Measurements from ENCODE around the gene SLC17A7.
"Not testable (repeated sequence)": the region's sequence is repeated elsewhere in the genome, so short reads cannot be mapped to it uniquely, and the experiment has no call there.

SLC17A7 gene

DNA sequence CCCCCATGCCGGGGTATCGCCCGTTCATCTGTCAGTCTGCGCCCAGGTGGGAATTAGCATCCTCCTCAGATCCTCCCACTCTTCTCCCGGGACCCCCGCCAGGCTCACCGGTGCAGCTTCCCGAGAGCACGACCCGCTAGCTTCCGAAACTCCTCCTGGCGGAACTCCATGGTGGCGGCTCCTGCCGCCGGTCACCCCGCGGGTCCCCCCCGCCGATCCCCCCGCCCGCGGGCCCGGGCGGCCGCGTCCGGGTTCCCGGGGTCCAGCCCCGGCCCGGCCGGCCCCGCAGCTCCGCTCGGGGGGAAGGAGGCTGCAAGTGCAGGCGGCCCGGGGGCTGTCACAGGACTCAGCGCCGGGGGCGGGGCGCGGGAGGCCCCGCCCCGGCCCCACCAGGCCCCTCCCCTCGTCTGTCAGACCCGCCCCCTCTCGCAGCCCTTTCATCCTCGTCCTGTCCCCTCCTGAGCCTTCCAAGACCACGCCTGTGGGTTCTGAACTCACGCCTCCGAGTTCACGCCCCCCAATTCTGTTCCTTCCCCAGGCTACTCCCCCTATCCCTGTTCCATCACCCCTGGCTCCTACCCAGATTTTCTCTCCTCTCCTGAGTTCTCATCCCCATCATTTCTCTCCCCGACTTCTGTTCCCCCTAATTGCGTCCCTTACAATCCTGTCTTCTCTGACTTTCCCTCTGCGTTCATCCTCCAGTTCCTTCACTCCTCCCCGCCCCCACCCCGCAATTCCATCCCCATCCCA, at the start of gene SLC17A7:
Gene SLC17A7, minus strand, starts transcription at position 318 of the 750 bp plus-strand sequence. Its CDS starts 148 bp downstream, at position 170.
- DNase-seq, result no peak

DNA sequence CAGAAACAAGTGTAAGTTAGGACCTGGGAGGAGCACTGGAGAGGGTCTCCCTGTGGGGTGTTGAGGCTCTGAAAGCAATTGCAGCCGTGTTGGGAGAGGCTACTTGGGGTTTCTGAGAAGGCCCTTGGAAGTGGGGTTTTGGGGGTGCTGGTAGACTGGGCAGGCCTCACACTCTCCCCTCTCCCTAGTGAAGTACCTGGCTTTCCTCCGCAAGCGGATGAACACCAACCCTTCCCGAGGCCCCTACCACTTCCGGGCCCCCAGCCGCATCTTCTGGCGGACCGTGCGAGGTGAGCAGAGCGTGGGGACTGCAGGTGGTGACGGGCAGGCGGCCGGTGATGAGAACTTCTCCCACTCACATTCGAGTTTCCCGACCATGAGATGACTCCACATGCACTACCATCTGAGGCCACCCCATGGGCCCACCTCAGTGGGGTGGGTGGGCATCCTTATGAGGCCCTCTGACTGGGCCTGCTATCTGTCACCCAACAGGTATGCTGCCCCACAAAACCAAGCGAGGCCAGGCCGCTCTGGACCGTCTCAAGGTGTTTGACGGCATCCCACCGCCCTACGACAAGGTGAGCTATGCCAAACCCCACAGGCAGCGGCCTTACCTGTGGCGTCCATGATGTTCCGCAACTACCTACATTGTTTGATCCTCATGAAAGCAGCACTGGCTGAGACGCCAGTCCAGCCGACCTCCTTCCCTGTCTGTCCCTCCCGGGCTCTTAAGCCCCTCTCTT, 49.1 kb upstream of the SLC17A7 start:
- no peak for DNase-seq

DNA sequence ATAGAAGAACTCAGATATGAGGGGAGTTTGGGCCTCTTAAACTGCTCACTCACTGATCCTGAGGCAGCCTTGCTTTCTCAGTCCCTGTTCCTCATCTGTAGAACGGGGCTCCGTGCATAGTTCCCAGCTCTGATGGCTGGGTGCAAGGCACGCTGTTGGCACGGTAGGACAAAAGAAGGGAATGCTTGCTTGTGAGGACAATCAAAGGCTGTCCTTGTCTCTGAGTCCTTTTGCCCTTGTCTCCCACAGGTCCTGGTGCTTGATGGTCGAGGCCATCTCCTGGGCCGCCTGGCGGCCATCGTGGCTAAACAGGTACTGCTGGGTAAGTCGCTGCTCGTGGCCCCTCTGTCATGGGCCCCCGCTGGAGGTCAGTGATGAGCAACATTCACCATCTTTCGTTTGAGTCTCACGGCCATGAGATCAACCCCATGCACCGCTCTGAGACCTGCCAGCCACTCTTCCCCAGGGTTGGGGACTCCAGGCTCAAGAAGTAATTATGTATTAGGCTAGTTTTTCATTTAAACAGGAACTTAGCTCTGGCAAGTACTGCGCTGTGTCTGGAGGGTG, 48.4 kb upstream of the SLC17A7 start:
- DNase-seq, result no peak

DNA sequence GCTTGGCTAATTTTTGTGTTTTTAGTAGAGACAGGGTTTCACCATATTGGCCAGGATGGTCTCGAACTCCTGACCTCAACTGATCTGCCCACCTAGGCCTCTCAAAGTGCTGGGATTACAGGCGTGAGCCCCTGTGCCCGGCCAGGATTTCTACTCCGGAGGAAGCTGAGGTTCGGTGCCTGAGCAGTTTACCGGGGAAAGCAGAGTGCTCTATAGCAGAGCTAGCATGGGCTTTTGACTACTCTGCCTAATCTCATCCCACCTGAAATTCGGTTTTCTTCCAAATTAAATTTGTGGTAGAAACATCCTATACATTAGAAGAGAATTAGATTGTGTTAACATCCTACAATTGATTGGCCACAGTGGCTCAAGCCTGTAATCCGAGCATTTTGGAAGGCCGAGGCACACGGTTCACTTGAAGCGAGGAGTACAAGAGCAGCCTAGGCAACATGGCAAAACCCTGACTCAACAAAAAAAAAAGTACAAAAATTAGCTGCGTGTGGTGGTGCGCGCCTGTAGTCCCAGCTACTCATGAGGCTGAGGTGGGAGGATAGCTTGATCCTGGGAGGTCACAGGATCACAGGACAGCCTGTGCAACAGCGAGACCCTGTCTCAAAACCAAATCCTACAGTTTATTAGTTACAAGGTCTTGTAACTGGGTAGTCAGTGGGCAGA, 47.7 kb upstream of the SLC17A7 start:
- no peak for DNase-seq

DNA sequence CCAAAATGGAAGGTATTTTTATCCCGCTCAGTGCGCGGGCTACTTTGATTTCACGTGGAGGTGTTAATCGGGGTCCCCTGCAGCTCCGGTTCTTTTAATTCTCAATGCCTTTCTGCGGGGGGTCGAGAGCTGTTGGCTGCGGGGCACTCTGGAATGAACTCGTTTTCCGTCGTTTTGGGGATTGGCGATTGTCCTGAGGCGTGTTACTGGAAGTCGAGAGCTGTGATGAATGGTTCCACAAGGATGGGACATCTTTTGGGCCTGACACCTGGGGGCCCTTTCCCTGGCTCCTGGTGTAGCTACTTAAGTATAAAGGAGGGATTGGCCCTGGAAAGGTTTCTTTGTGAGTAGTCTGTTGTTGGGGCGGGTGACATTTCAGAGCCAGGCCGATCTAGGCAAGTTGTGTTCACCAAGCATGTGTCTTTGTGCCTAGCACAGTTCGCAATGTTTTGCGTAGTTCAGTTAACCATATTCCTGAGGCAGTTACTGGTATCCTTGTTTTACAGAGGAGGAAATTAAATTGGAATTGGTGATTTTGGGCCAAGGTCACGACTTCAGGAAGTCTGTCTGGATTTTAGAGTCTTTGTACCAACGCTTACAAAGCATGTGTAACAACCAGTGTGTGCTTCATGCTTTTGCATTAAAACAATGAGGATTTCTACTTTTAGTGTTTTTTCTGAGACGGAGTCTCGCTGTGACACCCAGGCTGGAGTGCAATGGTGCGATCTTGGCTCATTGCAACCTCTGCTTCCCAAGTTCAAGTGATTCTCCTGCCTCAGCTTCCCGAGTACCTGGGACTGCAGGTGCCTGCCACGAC, 46.9 kb upstream of the SLC17A7 start:
- DNase-seq, result no peak

DNA sequence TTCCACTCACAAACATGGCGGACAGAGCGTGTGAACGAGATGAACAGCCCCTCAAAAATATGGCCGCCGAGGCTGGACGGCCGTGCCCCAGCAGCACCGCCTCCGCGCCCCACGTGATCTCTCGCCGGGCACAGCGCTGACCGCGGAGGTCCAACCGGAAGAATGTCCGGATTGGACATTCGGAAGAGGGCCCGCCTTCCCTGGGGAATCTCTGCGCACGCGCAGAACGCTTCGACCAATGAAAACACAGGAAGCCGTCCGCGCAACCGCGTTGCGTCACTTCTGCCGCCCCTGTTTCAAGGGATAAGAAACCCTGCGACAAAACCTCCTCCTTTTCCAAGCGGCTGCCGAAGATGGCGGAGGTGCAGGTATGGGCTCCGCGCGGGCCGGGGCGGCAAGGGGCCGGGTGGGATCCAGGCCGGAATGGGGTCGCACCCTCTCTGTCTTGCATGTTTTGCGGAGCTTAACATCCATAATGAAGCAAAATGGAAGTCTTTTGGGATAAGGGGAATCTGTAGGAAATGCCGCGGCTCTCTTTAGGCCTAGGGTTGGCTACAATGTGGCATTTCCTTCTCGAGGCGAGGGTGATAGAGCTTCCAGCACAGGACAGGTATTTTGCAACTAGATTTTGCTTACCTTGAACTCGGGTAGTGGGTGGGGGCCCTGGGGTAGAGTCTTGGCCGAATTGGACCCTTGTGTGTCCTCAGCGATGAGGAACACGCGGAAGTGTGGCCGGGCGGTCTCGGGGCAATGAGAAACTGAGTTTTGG, 46.1 kb upstream of the SLC17A7 start, which contains the start of gene RPL13A:
Gene RPL13A, plus strand, starts transcription at position 332 of the 769 bp plus-strand sequence. Its CDS starts 22 bp downstream, at position 354.
- DNase-seq, result peak; percentile 98 to 99

DNA sequence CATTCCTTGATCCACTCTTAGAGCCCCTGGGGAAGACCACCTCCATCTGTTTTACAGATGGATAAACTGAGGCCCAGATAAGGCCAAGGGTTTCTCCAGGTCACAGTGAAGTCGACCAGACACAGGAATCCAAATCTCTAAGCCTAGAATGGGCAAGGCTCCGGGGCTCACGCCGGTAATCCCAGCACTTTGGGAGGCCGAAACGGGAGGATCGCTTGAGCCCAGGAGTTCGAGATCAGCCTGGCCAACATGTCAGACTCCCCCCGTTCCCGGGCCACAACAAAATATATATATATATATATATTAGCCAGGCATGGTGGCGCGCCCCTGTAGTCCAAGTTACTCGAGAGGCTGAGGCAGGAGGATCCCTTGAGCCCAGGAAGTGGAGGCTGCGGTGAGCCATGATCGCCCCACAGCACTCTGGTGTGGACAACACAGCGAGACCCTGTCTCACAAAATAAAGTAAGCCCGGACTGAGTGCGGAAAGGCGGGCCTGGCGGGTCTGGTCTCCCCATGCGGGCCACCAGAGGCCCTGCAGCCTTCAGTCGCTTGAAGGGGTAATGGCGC, 45.5 kb upstream of the SLC17A7 start:
- DNase-seq, result no peak

DNA sequence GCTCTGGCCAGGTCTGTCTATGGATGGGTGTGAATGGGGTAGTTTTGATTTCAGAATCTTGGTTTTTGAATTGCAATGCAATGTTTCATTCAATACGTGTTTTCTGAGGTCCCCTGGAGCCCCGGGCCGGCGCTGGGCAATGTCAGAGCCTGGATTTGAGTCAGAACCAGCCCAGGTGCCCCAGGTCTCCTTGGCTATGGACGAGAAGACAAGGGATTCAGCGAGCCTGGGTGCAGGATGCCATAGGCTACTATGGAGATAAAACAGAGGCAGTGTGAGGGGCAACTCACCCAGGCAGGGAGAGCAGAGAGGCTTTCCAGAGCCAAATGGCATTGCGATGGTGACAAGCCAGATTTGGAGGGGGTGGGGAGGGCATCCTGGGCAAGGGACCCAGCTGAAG, 44.9 kb upstream of the SLC17A7 start:
- no peak for DNase-seq

DNA sequence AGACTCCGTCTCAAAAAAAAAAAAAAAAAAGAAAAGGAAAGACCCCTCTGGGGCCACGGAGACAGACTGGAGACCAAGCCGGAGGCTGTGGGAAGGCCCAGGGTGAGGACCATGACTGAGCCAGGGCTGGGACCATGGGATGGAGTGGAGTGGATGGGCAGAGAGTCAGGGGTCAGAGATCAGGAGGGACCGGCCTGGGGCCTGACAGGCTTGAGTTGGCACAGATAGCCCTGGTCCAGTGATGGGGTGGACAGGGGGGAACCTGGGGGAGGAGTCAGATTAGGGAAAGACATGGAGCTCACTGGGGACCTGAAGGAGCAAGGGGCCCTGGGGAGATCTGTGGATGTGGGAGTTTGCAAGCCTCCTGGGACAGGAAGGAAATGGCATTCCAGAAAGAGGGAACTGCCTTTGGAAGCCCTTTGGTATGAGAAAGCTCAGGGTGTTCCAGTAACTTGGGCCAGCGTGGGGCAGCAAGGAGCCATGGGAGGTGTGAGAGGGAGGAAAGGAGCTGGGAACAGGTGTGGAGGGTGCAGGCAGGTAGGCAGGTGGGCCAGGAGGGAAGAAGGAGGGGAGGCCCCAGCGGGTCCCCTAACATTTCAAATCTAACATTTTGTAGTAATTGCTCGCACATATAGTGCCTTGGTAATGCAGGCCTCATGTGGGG, 39.8 kb upstream of the SLC17A7 start:
- no peak for DNase-seq

DNA sequence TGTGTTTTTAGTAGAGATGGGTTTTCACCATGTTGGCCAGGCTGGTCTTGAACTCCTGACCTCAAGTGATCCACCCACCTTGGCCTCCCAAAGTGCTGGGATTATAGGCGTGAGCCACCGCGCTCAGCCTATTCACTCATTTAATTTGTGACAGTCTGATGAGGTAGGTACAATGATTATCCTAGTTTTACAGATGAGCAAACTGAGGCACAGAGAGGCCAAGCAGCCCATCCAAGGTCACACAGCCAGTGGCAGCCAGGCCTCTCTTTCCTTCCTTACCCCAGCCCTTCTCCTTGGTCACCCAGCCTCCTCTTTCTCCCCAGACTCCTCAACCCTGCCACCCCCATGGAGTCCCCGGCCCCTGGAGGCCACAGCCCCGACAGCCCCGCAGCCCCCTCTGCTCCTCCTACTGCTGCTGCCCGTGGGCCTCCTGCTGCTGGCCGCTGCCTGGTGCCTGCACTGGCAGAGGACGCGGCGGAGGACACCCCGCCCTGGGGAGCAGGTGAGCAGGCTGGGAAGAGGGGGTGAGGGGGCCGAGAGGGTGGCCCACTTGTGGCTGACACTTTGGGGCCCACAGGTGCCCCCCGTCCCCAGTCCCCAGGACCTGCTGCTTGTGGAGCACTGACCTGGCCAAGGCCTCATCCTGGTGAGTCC, 38.8 kb upstream of the SLC17A7 start:
- DNase-seq, result no peak

DNA sequence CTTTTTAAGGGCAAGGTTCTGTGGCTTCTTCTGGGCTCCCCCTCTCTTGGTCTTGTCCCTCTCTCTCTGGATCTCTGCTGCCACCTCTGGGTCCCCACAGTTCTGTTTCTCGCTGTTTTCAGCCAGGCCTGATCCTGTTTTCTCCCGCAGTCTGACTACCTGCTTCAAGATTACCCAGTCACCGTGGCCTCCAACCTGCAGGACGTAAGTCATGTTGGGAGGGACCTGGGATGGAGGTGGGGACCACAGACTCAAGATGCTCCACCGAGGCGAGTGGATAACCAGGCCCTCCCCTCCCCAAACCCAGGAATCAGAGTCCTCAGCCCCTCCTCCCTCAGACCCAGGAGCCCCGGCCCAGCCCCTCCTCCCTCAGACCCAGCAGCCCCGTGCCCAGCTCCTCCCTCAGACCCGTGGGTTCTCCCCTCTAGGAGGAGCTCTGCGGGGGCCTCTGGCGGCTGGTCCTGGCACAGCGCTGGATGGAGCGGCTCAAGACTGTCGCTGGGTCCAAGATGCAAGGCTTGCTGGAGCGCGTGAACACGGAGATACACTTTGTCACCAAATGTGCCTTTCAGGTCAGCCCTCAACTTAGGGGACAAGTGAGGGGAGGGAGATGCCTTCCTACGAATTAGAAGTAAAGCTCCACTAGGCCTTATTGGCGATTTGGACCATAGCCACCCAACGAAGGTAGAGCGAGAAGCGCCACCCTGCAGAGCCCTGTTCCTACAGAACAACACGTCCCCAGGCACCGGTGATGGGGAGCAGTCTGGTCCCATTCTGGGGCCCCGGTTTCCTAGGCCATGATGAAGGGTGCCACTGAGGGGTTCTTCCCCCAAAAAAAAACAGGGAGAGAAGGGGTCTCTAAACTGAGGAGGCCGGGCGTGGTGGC, 34.9 kb upstream of the SLC17A7 start:
- no peak for DNase-seq

DNA sequence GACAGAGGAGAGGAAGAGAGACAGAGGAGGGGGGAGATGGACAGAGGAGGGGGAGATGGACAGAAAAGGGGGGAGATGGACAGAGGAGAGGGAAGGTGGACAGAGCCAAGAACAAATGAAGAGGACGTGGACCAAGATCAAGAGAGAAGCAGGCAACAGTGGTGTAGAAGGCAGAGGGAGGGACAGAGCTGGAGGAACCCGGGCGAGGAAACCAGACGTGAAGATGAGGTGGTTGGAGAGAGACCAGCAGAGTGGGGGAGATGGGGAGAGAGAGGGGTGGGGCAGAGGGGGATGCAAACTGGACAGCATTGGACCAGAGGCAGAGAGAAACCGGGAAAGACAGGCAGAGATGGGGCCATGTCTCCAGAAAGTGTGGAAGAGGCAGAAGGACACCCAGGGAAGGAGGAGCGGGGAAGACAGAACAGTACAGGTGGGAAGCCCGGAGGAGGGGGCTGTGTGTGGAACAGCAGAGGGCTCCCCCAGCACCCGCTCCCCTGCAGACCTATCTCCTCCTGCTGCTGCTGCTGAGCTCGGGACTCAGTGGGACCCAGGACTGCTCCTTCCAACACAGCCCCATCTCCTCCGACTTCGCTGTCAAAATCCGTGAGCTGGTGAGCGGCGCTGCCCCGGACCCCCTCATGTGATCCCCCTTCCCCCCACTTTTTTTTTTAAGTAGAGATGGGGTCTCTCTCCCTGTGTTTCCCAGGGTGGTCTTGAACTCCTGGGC, 34.0 kb upstream of the SLC17A7 start:
- no peak for DNase-seq

DNA sequence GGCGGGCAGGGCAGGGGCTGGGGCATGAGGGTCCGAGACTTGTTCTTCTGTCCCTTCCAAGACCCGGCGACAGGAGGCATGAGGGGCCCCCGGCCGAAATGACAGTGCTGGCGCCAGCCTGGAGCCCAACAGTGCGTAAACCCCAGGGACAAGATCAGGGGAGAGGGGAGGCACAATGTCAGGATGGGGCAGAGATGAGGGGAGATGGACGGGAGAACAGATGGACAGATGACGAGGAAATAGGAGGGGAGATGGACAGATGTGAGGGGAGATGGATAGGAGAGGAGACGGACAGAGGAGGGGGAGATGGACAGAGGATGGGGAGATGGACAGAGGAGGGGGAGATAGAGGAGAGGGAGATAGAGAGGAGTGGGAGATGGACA, 33.2 kb upstream of the SLC17A7 start:
- no peak for DNase-seq

DNA sequence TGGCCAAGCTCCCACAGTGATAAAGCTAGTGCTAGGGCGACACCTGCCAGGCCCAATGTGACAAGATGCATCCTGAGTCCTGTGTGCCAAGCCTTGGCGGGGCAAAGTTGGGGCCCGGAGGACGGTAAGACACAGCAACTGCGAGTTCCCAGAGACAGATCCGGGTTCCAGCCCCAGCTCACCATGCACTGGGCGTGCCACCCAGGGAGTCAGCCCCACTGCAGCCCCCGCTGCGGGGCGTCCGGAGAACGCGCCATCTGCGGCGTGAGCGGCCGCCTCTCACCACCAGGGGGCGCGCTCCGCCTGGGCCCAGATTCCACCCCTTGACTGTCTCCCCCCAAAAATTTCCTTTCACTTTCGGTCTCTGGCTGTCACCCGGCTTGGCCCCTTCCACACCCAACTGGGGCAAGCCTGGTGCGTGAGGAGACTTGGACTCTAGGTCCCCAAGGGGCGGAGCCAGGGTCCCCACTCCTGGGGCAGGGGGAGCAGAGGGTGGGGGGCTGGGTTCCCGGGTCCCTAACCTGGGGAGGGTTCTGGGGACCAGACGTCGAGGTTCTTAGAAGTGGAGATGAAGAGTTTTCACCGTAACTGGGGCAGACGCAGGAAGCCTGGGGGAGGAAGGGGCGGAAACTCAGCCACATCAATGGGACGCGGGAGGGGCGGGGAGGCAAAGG, 32.7 kb upstream of the SLC17A7 start, which contains the start of gene FLT3LG:
Gene FLT3LG, plus strand, starts transcription at position 348 of the 674 bp plus-strand sequence. CDS start 425 bp downstream, outside the sequence.
- DNase-seq, result peak; percentile 55 to 67

DNA sequence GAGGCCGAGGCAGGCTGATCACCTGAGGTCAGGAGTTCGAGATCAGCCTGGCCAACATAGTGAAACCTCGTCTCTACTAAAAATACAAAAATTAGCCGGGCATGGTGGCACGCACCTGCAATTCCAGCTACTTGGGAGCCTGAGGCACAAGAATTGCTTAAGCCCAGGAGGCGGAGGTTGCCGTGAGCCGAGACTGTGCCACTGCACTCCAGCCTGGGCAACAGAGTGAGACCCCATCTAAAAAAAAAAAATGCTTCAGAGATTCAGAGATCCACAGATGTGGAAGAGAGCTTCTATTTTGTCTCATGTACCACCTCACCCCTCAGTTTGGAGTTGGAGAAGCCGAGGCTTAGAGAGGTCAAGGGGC, 32.2 kb upstream of the SLC17A7 start:
- not testable (repeated sequence) for DNase-seq

DNA sequence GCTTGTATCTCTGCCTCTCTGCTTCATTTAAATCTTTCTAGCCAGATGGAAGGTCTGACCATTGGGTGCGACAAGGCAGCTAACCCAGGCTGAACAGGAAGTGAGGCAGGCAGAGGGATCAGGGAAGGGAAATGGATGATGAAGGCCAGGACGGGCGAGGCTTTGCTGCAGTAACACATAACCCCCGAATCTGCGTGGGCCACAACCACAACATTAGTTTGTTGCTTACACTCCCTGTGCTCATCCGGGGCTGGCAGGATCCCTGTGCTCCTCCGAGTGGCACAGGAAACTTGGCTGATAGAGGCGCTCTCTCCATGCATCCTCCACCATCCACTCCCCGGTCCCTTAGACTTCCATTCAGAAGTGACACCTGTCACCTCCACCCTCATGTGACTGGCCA, 31.6 kb upstream of the SLC17A7 start:
- DNase-seq, result no peak

DNA sequence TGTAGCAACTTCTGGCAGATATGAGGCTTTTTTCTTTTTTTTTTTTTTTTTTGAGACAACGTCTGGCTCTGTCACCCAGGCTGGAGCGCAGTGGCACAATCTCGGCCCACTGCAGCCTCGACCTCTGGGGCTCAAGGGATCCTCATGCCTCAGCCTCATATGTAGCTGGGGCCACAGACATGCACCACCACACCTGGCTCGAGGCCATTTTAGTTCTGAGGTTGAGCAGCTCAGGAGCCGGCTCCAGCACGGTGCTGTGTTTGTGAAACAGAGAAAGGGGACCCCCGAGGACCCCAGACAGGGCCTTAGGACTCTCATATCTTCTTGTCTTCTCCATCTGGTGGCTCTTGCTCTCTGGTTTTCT, 29.3 kb upstream of the SLC17A7 start:
- DNase-seq, result no peak
